ENCODE measurements around the gene BACE2. TPM values are rescaled to one million over a fixed set of nuclear protein-coding genes. Genes with fewer than 3 reads are reported as not detected.

The BACE2 gene
- total RNA-seq, 3 donors from 2014 or later = 37.2 to 115 (median 51.2) TPM

GRCh38 chr21:41149199-41149598 lies 18.8 kb upstream of the BACE2 start:
- Histone ChIP-seq H3K9me3 (no peaks in the 10 kb centered on the region), H3K36me3 (ENCODE audit: low read depth) (no peaks in the 10 kb centered on the region)

GRCh38 chr21:41152147-41152546 lies 15.8 kb upstream of the BACE2 start:
- ATAC-seq = no peak

More at GRCh38 chr21:41149199-41149598, 18.8 kb upstream of the BACE2 start:
- H3K4me1 ChIP-seq (ENCODE audit: low read depth) = peaks cover 10% of the 10 kb centered on the region
- TF ChIP-seq CTCF (IDR thresholded peaks at IDR 0.05) = no peak
- intact Hi-C loops (cut with DNase I, micrococcal nuclease) = no loop called here
- DNase-seq = no peak
- no peak for ATAC-seq
- no peak overlapping the region for H3K4me3 ChIP-seq

GRCh38 chr21:41153443-41153842 lies 14.5 kb upstream of the BACE2 start:
- ATAC-seq (peak; percentile 53), DNase-seq (no peak)
- H3K36me3 ChIP-seq (ENCODE audit: low read depth) = no peaks in the 10 kb centered on the region
- H3K4me1 ChIP-seq (ENCODE audit: low read depth) = peaks cover 15% of the 10 kb centered on the region
- H3K4me3 ChIP-seq = no peak overlapping the region
- no peak for TF ChIP-seq CTCF (IDR thresholded peaks at IDR 0.05)
- H3K9me3 ChIP-seq = no peaks in the 10 kb centered on the region
- intact Hi-C loops (cut with DNase I, micrococcal nuclease) = no loop called here

More at GRCh38 chr21:41152147-41152546, 15.8 kb upstream of the BACE2 start:
- Histone ChIP-seq H3K9me3 (no peaks in the 10 kb centered on the region), H3K36me3 (ENCODE audit: low read depth) (no peaks in the 10 kb centered on the region), H3K4me1 (ENCODE audit: low read depth) (peaks cover 19% of the 10 kb centered on the region), H3K4me3 (no peak overlapping the region)
- DNase-seq = no peak
- no peak for TF ChIP-seq CTCF (IDR thresholded peaks at IDR 0.05)
- intact Hi-C loops (cut with DNase I, micrococcal nuclease) = no loop called here

- ATAC-seq (peak; percentile 93), DNase-seq (peak in 1 of 3 donors; percentile 68)
- H3K4me1 ChIP-seq (ENCODE audit: low read depth) = peaks cover 15% of the 10 kb centered on the region
- no peak for TF ChIP-seq CTCF (IDR thresholded peaks at IDR 0.05)
- H3K4me3 ChIP-seq = no peak overlapping the region
- no peaks in the 10 kb centered on the region for H3K9me3 ChIP-seq
- H3K36me3 ChIP-seq (ENCODE audit: low read depth) = no peaks in the 10 kb centered on the region
- intact Hi-C loops (cut with DNase I, micrococcal nuclease) = no loop called here
Observed at GRCh38 chr21:41156142-41156541, 11.8 kb upstream of the BACE2 start.

GRCh38 chr21:41158026-41158425 lies 9.9 kb upstream of the BACE2 start:
- Histone ChIP-seq H3K36me3 (ENCODE audit: low read depth) (no peaks in the 10 kb centered on the region), H3K4me1 (ENCODE audit: low read depth) (peaks cover 13% of the 10 kb centered on the region), H3K4me3 (no peak overlapping the region), H3K9me3 (no peaks in the 10 kb centered on the region)
- no peak for TF ChIP-seq CTCF (IDR thresholded peaks at IDR 0.05)
- no peak for DNase-seq
- intact Hi-C loops (cut with DNase I, micrococcal nuclease) = no loop called here
- ATAC-seq = no peak

GRCh38 chr21:41160036-41160435 lies 7.9 kb upstream of the BACE2 start:
- intact Hi-C loops (cut with DNase I, micrococcal nuclease) = no loop called here
- DNase-seq (no peak), ATAC-seq (no peak)
- H3K9me3 ChIP-seq = no peaks in the 10 kb centered on the region
- no peak for TF ChIP-seq CTCF (IDR thresholded peaks at IDR 0.05)
- peaks cover 10% of the 10 kb centered on the region for H3K4me1 ChIP-seq (ENCODE audit: low read depth)
- no peaks in the 10 kb centered on the region for H3K36me3 ChIP-seq (ENCODE audit: low read depth)
- no peak overlapping the region for H3K4me3 ChIP-seq

All from mucosa of descending colon (tissue), 3 donors.